NB4 (cell line): ENCODE measurements around the gene COL23A1.

Source experiments
- DNase-seq: peaks from one replicate; pipeline ENCODE4 v3.0.0; 2010; ENCODE audit warnings: low read depth
- H3K4me3 ChIP-seq: one replicate; pipeline ENCODE4 v1.5.1; 2011; ENCODE audit warnings: mild to moderate bottlenecking, low read depth, low read length, moderate library complexity
- MYC ChIP-seq: IDR thresholded peaks from 2 replicates; pipeline ENCODE4 v1.6.1; 2011; ENCODE audit warnings: low read depth, low read length
- POLR2A ChIP-seq: IDR thresholded peaks from 2 replicates; pipeline ENCODE4 v1.6.1; 2011; ENCODE audit warnings: mild to moderate bottlenecking; ENCODE audit not compliant: insufficient read length; ENCODE audit errors: extremely low read depth
- TF ChIP-seq, protein P1 (sequence below): IDR thresholded peaks from 2 replicates; pipeline ENCODE4 v1.6.1; 2011; ENCODE audit warnings: low read depth, low read length
- TF ChIP-seq, protein P2 (sequence below): IDR thresholded peaks from one replicate; pipeline ENCODE4 v1.5.1; 2012; ENCODE audit warnings: low read depth, low read length

The COL23A1 gene

DNA sequence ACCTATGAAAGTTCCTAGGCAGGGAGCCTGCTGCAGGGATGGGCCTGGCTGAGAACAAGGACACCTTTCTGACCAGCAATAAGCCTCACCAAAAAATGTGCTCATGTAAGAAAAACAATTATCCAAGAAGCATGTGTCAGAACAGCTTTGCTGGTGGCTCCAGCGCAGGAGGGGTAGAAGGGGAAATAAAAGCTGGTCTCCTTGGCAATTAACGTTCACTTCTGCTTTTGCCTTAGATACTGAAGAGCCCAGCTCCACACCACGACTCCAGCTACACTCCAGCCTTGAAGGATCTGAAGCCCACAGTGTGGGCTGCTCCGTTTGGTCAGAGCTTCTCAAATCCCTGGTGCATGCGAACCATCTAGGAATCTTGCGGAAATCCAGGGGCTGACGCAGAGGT is 250.0 kb downstream of the COL23A1 start:
- peak; percentile 85; the same call in 1 of the 2 replicates for TF ChIP-seq MYC
- TF ChIP-seq, protein P1, sequence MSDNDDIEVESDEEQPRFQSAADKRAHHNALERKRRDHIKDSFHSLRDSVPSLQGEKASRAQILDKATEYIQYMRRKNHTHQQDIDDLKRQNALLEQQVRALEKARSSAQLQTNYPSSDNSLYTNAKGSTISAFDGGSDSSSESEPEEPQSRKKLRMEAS, result peak; percentile 85
- TF ChIP-seq, protein P2, sequence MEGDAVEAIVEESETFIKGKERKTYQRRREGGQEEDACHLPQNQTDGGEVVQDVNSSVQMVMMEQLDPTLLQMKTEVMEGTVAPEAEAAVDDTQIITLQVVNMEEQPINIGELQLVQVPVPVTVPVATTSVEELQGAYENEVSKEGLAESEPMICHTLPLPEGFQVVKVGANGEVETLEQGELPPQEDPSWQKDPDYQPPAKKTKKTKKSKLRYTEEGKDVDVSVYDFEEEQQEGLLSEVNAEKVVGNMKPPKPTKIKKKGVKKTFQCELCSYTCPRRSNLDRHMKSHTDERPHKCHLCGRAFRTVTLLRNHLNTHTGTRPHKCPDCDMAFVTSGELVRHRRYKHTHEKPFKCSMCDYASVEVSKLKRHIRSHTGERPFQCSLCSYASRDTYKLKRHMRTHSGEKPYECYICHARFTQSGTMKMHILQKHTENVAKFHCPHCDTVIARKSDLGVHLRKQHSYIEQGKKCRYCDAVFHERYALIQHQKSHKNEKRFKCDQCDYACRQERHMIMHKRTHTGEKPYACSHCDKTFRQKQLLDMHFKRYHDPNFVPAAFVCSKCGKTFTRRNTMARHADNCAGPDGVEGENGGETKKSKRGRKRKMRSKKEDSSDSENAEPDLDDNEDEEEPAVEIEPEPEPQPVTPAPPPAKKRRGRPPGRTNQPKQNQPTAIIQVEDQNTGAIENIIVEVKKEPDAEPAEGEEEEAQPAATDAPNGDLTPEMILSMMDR, result no peak
- DNase-seq, result peak; percentile 86
- H3K4me3 ChIP-seq, result no peak overlapping the region

DNA sequence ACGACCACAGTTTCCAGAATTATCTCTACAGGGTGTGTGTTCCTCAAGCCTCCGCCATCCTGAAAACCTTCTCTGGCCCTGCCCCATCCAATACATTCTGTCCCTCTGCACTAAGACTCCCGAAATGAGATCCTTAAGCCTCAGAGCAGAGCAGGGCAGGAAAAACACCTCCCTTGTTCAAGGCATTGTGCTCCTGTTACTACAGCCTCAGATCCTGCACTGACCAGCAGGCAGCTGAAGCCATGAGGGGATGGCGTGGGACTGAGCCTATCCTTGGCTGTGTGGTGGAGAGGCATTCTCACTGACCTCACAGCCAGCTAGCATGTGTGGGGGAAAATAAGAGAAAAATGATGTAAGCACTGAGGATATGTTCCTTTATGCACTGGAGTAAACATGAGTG is 250.9 kb downstream of the COL23A1 start:
- TF ChIP-seq MYC (no peak), POLR2A (no peak)
- TF ChIP-seq, protein P2, result no peak
- TF ChIP-seq, protein P1, result no peak
- DNase-seq, result no peak

DNA sequence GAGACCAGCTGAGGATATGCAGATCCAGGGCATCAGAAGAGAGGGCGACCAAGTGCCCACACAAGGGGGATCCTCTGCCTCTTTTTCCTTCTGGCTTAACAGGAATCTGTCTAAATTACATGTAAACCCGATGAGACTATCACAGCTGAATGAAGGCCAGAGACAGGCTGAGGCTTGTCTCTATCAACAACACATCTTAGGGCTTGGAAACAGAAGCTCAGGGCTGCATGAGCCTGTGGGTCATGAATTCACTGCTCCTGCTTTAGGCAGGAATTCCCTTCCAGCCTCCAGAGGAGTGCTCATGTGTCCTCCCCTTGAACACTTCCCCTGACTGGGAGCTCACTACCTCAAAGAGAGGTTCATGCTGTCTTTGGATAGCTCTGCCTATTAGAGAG is 251.4 kb downstream of the COL23A1 start:
- DNase-seq, result no peak
- no peak overlapping the region for H3K4me3 ChIP-seq
- TF ChIP-seq MYC (no peak), POLR2A (no peak)
- TF ChIP-seq, protein P1, result no peak
- TF ChIP-seq, protein P2, result no peak

More for the DNA sequence above, 250.9 kb downstream of the COL23A1 start:
- H3K4me3 ChIP-seq, result no peak overlapping the region

DNA sequence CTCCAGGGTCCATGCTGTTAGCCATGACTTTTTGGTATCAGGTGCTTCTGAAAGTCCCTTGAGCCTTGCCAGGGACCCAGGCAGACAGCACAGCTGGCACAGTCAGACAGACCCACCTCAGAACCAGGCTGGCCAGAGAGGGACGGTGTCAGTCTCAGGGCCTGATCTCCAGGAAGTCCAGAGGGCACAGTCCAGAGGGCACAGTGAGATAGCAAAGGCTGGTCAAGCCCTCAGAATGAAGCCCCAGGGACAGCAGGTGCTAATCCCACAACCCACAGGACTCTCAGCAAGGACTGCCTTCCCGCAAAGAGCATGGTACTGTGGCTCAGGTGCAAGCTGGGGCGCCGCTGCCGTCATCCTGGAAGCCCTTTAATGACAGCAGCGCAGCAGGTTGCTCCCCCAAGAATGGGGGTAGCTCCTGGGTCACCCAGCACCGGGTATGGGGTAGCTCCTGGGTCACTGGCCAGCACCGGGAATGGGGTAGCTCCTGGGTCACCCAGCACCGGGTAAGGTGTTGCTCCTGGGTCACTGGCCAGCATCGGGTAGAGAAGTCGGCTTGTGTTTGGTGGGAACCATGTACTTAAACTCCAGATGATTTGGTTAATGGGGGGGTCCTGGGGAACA is 252.0 kb downstream of the COL23A1 start:
- no peak overlapping the region for H3K4me3 ChIP-seq
- TF ChIP-seq, protein P2, result no peak
- TF ChIP-seq, protein P1, result no peak
- TF ChIP-seq POLR2A (no peak), MYC (no peak)
- DNase-seq, result no peak

DNA sequence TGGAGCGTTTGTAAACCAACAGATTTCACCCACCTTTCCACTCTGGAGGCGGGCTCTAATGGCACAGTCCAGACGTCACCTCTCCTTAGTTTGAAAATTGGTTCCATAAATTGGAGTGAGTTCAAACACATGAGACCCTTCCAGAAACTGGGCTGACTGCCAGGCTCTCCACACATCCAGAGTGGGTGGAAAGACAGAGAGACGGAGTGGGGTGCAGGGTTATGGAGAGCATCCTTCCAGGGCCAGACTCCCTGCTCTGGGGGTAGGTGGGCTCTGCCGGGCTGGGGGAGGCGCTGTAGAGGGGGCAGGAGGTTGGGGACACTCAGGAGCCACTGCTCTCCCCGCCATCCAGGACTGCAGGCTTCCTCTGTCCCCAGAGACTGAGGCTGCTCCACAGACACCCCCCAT is 252.9 kb downstream of the COL23A1 start:
- TF ChIP-seq, protein P1, result no peak
- no peak for TF ChIP-seq MYC
- no peak for TF ChIP-seq POLR2A
- TF ChIP-seq, protein P2, result no peak
- H3K4me3 ChIP-seq, result no peak overlapping the region
- DNase-seq, result no peak
